HepG2 (cell line): ENCODE results near the gene ZNF217. TPM values are rescaled to one million over a fixed set of nuclear protein-coding genes. Genes with fewer than 3 reads are reported as not detected.

Source experiments
- BRF2 ChIP-seq: sonication (generic); formaldehyde crosslinking; IDR thresholded peaks from 2 replicates; pipeline ENCODE4 v1.8.1; 2022; ENCODE audit warnings: mild to moderate bottlenecking, missing genetic modification reagents
- CCDC6 ChIP-seq: sonication (generic); formaldehyde crosslinking; IDR thresholded peaks from 2 replicates; pipeline ENCODE4 v1.8.1; 2022; ENCODE audit warnings: mild to moderate bottlenecking, missing genetic modification reagents, moderate library complexity
- HOXA5 ChIP-seq: sonication (generic); formaldehyde crosslinking; IDR thresholded peaks from 2 replicates; pipeline ENCODE4 v1.4.0; 2020; ENCODE audit warnings: missing genetic modification reagents
- KMT2B ChIP-seq: IDR thresholded peaks from 2 replicates; pipeline ENCODE4 v1.6.1; 2016; ENCODE audit warnings: missing genetic modification reagents, missing compliant biosample characterization
- MIER3 ChIP-seq: IDR thresholded peaks from 2 replicates; pipeline ENCODE4 v1.6.1; 2016; ENCODE audit warnings: missing compliant biosample characterization, borderline replicate concordance
- MTA1 ChIP-seq: sonication (generic); formaldehyde crosslinking; IDR thresholded peaks from 2 replicates; pipeline ENCODE4 v1.4.0; 2020; ENCODE audit warnings: missing genetic modification reagents, mild to moderate bottlenecking, borderline replicate concordance
- PITX1 ChIP-seq: sonication (generic); formaldehyde crosslinking; IDR thresholded peaks from 2 replicates; pipeline ENCODE4 v1.5.1; 2020; ENCODE audit warnings: mild to moderate bottlenecking, missing genetic modification reagents
- POLR2A ChIP-seq, 2 experiments: IDR thresholded peaks; 2 replicates each; pipeline ENCODE4 v1.6.1; 2011; ENCODE audit warnings: low read depth in 2 of 2, low read length in 2 of 2, mild to moderate bottlenecking in 1 of 2, moderate library complexity in 1 of 2; ENCODE audit not compliant: insufficient read depth in 1 of 2
- RNF2 ChIP-seq: fragments of 450-650 bp; conservative IDR thresholded peaks from 2 replicates; pipeline ENCODE4 v1.6.1; 2016; ENCODE audit warnings: low read depth
- SMAD1 ChIP-seq: sonication (generic); formaldehyde crosslinking; IDR thresholded peaks from 2 replicates; pipeline ENCODE4 v1.4.0; 2020; ENCODE audit warnings: missing genetic modification reagents, low read depth, mild to moderate bottlenecking, borderline replicate concordance
- SMC3 ChIP-seq: IDR thresholded peaks from 2 replicates; pipeline ENCODE4 v1.6.1; 2011; ENCODE audit warnings: low read length, improper control_type of control experiment
- SP2 ChIP-seq: sonication (generic); formaldehyde crosslinking; IDR thresholded peaks from 2 replicates; pipeline ENCODE4 v1.5.1; 2020; ENCODE audit warnings: mild to moderate bottlenecking, missing genetic modification reagents
- SP4 ChIP-seq: sonication (generic); formaldehyde crosslinking; IDR thresholded peaks from 2 replicates; pipeline ENCODE4 v1.8.1; 2023; ENCODE audit warnings: mild to moderate bottlenecking, missing genetic modification reagents
- TOPORS ChIP-seq: sonication (generic); formaldehyde crosslinking; IDR thresholded peaks from 2 replicates; pipeline ENCODE4 v1.8.0; 2023; ENCODE audit warnings: mild to moderate bottlenecking, missing genetic modification reagents
- ZNF12 ChIP-seq: sonication (generic); formaldehyde crosslinking; IDR thresholded peaks from 2 replicates; pipeline ENCODE4 v1.5.0; 2020; ENCODE audit warnings: missing genetic modification reagents
- polyA plus RNA-seq, 8 experiments: library from polyadenylated mRNA; depleted of rRNA in 3 of 8; stranded (reverse) in 7 of 8; unstranded in 1 of 8; fragments of >200 nt; fragmentation: Illumina TruSeq in 4 of 8; extraction: Trizol in 4 of 8; gene quantifications; 2 replicates each; pipeline versions ENCODE4 v1.2.1 to v1.2.3, GENCODE V29; 2011 to 2016; ENCODE audit warnings: low read depth in 4 of 8, missing spikeins in 1 of 8, mixed read lengths in 1 of 8; ENCODE audit not compliant: insufficient read depth in 1 of 8
- total RNA-seq, 5 experiments: library from RNA; depleted of rRNA; stranded (reverse); fragments of >200 nt; fragmentation: Illumina TruSeq; extraction: Trizol; gene quantifications; 2 replicates each; pipeline ENCODE4 v1.2.3, GENCODE V29; 2016; ENCODE audit warnings: low read depth in 1 of 5
- TF ChIP-seq, protein P1 (sequence below): sonication (generic); formaldehyde crosslinking; IDR thresholded peaks from 2 replicates; pipeline ENCODE4 v1.4.0; 2020; ENCODE audit warnings: mild to moderate bottlenecking, missing genetic modification reagents
- TF ChIP-seq, protein P2 (sequence below): sonication (generic); formaldehyde crosslinking; IDR thresholded peaks from 2 replicates; pipeline ENCODE4 v1.4.0; 2020; ENCODE audit warnings: mild to moderate bottlenecking, missing genetic modification reagents

The ZNF217 gene
- total and polyA plus RNA-seq, 2 of the 13 experiments (the other 11 are each of a cell fraction or from before 2014, with no cell fraction given) = 22.3 to 29.8 TPM

- TF ChIP-seq, protein P1, sequence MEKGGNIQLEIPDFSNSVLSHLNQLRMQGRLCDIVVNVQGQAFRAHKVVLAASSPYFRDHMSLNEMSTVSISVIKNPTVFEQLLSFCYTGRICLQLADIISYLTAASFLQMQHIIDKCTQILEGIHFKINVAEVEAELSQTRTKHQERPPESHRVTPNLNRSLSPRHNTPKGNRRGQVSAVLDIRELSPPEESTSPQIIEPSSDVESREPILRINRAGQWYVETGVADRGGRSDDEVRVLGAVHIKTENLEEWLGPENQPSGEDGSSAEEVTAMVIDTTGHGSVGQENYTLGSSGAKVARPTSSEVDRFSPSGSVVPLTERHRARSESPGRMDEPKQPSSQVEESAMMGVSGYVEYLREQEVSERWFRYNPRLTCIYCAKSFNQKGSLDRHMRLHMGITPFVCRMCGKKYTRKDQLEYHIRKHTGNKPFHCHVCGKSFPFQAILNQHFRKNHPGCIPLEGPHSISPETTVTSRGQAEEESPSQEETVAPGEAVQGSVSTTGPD (CRISPR knock-in tag) = 0 out of 2 replicates have a peak, but pooled peaks have one; percentile 56
- TF ChIP-seq TOPORS (CRISPR knock-in tag) (peak; percentile 87; the same call in 1 of the 2 replicates), SP4 (peak; percentile 65; the same call in 1 of the 2 replicates), SP2 (CRISPR knock-in tag) (peak; percentile 39; the same call in 1 of the 2 replicates), SMAD1 (CRISPR knock-in tag) (0 out of 2 replicates have a peak, but pooled peaks have one; percentile 22), ZNF12 (peak; percentile 55; the same call in 1 of the 2 replicates), MIER3 (CRISPR knock-in tag) (peak; percentile 62; the same call in 1 of the 2 replicates), BRF2 (CRISPR knock-in tag) (peak; percentile 35; the same call in 1 of the 2 replicates), SMC3 (0 out of 2 replicates have a peak, but pooled peaks have one; percentile 8), CCDC6 (CRISPR knock-in tag) (peak; percentile 53; the same call in 1 of the 2 replicates), PITX1 (CRISPR knock-in tag) (peak; percentile 86), HOXA5 (CRISPR knock-in tag) (peak; percentile 56; the same call in 1 of the 2 replicates), KMT2B (peak; percentile 56; the same call in 1 of the 2 replicates), RNF2 (0 out of 2 replicates have a peak, but pooled peaks have one; percentile 10), POLR2A (IDR thresholded peaks at IDR 0.05; ENCODE audit: insufficient read depth in 1 of 2, low read depth in 2 of 2, low read length in 2 of 2) (peak in 1 of 2 experiments; percentile 53; a peak in 1 of 4 replicates), MTA1 (CRISPR knock-in tag) (peak; percentile 57; the same call in 1 of the 2 replicates)
- TF ChIP-seq, protein P2, sequence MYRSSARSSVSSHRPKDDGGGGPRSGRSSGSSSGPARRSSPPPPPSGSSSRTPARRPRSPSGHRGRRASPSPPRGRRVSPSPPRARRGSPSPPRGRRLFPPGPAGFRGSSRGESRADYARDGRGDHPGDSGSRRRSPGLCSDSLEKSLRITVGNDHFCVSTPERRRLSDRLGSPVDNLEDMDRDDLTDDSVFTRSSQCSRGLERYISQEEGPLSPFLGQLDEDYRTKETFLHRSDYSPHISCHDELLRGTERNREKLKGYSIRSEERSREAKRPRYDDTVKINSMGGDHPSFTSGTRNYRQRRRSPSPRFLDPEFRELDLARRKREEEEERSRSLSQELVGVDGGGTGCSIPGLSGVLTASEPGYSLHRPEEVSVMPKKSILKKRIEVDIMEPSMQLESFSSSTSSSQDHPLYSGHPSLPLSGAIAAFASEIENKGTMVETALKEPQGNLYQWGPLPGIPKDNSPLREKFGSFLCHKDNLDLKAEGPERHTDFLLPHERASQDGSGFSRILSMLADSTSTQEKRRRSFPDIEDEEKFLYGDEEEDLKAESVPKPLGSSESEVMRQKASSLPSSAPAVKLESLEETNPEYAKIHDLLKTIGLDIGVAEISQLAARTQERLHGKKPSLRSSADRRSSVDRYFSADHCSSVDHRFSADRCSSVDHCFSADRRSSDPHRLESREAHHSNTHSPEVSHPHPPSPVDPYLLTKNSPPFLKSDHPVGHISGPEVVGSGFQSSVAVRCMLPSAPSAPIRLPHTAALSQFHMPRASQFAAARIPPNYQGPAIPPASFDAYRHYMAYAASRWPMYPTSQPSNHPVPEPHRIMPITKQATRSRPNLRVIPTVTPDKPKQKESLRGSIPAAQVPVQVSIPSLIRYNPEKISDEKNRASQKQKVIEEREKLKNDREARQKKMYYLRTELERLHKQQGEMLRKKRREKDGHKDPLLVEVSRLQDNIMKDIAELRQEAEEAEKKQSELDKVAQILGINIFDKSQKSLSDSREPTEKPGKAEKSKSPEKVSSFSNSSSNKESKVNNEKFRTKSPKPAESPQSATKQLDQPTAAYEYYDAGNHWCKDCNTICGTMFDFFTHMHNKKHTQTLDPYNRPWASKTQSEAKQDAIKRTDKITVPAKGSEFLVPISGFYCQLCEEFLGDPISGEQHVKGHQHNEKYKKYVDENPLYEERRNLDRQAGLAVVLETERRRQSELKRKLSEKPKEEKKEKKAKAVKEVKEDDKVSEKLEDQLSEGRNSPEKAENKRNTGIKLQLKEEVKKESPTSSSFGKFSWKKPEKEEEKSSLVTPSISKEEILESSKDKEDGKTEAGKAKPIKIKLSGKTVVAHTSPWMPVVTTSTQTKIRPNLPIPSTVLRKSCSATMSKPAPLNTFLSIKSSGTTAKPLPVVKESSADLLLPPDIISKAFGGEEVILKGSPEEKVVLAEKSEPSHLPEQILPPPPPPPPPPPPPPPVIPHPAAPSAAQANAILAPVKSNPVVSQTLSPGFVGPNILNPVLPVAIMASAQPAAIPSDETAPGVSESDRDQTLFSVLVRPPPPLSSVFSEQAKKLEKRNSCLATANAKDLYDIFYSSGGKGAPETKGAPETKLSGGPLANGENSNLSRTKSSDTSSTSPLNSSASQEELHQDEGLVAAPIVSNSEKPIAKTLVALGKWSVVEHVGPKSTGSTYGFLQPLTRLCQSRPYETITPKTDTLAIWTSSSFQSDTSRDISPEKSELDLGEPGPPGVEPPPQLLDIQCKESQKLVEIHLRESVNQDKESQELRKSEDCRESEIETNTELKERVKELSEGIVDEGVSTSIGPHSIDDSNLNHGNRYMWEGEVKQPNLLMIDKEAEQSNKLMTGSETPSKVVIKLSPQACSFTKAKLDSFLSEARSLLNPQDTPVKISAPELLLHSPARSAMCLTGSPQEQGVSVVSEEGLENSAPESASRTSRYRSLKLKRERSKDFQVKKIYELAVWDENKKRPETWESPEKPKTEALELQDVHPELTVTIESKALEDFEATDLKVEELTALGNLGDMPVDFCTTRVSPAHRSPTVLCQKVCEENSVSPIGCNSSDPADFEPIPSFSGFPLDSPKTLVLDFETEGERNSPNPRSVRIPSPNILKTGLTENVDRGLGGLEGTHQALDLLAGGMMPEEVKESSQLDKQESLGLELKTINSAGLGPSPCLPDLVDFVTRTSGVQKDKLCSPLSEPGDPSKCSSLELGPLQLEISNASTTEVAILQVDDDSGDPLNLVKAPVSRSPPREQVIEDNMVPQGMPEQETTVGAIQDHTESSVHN = peak; percentile 7; the same call in 1 of the 2 replicates
These were observed 41.7 kb downstream of the ZNF217 start (continued) for GRCh38 chr20:53551719-53552571.
